GM19240 (cell line): Measurements from ENCODE around the gene IL5RA.

Source experiments
- DNase-seq: peaks from one replicate; pipeline ENCODE4 v3.0.0; 2011; ENCODE audit warnings: low spot score; ENCODE audit not compliant: insufficient read length

IL5RA gene

GRCh38 chr3:3110299-3110630, at the start of gene IL5RA:
Gene IL5RA, minus strand, starts transcription at chr3:3110374. Its CDS starts 5,390 bp downstream, at chr3:3104984.
- DNase-seq, result no peak

GRCh38 chr3:3157484-3157883, 47.3 kb upstream of the IL5RA start:
- no peak for DNase-seq

GRCh38 chr3:3154879-3155610, 44.9 kb upstream of the IL5RA start:
- no peak for DNase-seq

- no peak for DNase-seq
Measured at GRCh38 chr3:3151513-3151912, 41.3 kb upstream of the IL5RA start.

GRCh38 chr3:3149560-3149959, 39.4 kb upstream of the IL5RA start:
- DNase-seq, result no peak

- DNase-seq, result no peak
Measured at GRCh38 chr3:3145831-3146230, 35.7 kb upstream of the IL5RA start.

GRCh38 chr3:3141939-3142338, 31.8 kb upstream of the IL5RA start:
- no peak for DNase-seq

GRCh38 chr3:3137526-3137925, 27.4 kb upstream of the IL5RA start:
- no peak for DNase-seq

- no peak for DNase-seq
Measured at GRCh38 chr3:3134750-3135448, 24.7 kb upstream of the IL5RA start.

- DNase-seq, result no peak
Measured at GRCh38 chr3:3133500-3133899, 23.3 kb upstream of the IL5RA start.

GRCh38 chr3:3129579-3129978, 19.4 kb upstream of the IL5RA start:
- DNase-seq, result no peak

GRCh38 chr3:3127432-3128010, 17.3 kb upstream of the IL5RA start:
- DNase-seq, result peak; percentile 8

GRCh38 chr3:3126477-3127431, 16.6 kb upstream of the IL5RA start, which contains the start of gene TRNT1:
Gene TRNT1, plus strand, starts transcription at chr3:3126940. Its CDS starts 2,101 bp downstream, at chr3:3129041.
- DNase-seq, result peak; percentile 86

GRCh38 chr3:3125977-3126376, 15.8 kb upstream of the IL5RA start:
- DNase-seq, result no peak

- no peak for DNase-seq
Measured at GRCh38 chr3:3119393-3119851, 9.2 kb upstream of the IL5RA start.

- no peak for DNase-seq
Measured at GRCh38 chr3:3117651-3118050, 7.5 kb upstream of the IL5RA start.

- DNase-seq, result no peak
Measured at GRCh38 chr3:3113042-3113709, 3.0 kb upstream of the IL5RA start.

- DNase-seq, result no peak
Measured at GRCh38 chr3:3110749-3111361, 681 bp upstream of the IL5RA start.

GRCh38 chr3:3109407-3110298, 521 bp downstream of the IL5RA start:
- DNase-seq, result no peak
